GM12878 (cell line): Measurements from ENCODE around the gene CCT6B. TPM values are rescaled to one million over a fixed set of nuclear protein-coding genes. Genes with fewer than 3 reads are reported as not detected.

Experiments
- ATF3 ChIP-seq: IDR thresholded peaks from 2 replicates; pipeline ENCODE4 v1.6.1; 2011; ENCODE audit warnings: low read depth, mild to moderate bottlenecking, low read length, moderate library complexity, borderline replicate concordance; ENCODE audit errors: extremely low read depth
- BRCA1 ChIP-seq: IDR thresholded peaks from 2 replicates; pipeline ENCODE4 v1.6.1; 2011; ENCODE audit warnings: low read depth, low read length, improper control_type of control experiment
- CBFB ChIP-seq: IDR thresholded peaks from 2 replicates; pipeline ENCODE4 v1.6.1; 2016; ENCODE audit warnings: antibody characterized with exemption, low read depth
- CREB1 ChIP-seq: IDR thresholded peaks from 2 replicates; pipeline ENCODE4 v1.6.1; 2012; ENCODE audit warnings: low read depth, mild to moderate bottlenecking, inconsistent platforms
- E2F4 ChIP-seq: IDR thresholded peaks from 2 replicates; pipeline ENCODE4 v1.6.1; 2012; ENCODE audit warnings: low read depth, low read length, improper control_type of control experiment
- HDGF ChIP-seq: fragments of 450-650 bp; IDR thresholded peaks from 2 replicates; pipeline ENCODE4 v1.6.1; 2016; ENCODE audit warnings: antibody characterized with exemption
- HSF1 ChIP-seq: fragments of 150-350 bp; IDR thresholded peaks from 2 replicates; pipeline ENCODE4 v1.6.1; 2014; ENCODE audit warnings: mild to moderate bottlenecking, low read depth, low read length
- KDM1A ChIP-seq: fragments of 200-600 bp; sonication (generic); IDR thresholded peaks from 2 replicates; pipeline ENCODE4 v1.6.1; 2016; ENCODE audit warnings: borderline replicate concordance
- MAX ChIP-seq: IDR thresholded peaks from 2 replicates; pipeline ENCODE4 v1.6.1; 2012; ENCODE audit warnings: low read depth, low read length, improper control_type of control experiment
- NBN ChIP-seq: fragments of 450-650 bp; IDR thresholded peaks from 2 replicates; pipeline ENCODE4 v1.6.1; 2016
- NR2F1 ChIP-seq: fragments of 450-650 bp; conservative IDR thresholded peaks from 2 replicates; pipeline ENCODE4 v1.6.1; 2017; ENCODE audit warnings: mild to moderate bottlenecking
- RELB ChIP-seq: fragments of 450-650 bp; IDR thresholded peaks from 2 replicates; pipeline ENCODE4 v1.6.1; 2017; ENCODE audit warnings: low read depth, mild to moderate bottlenecking, moderate library complexity
- RFX5 ChIP-seq: IDR thresholded peaks from 2 replicates; pipeline ENCODE4 v1.6.1; 2011; ENCODE audit warnings: low read depth, low read length, improper control_type of control experiment
- SKIL ChIP-seq: fragments of 450-650 bp; IDR thresholded peaks from 2 replicates; pipeline ENCODE4 v1.6.1; 2017; ENCODE audit warnings: mild to moderate bottlenecking, low read depth, inconsistent platforms; ENCODE audit not compliant: poor library complexity, severe bottlenecking
- SMAD1 ChIP-seq: fragments of 450-650 bp; IDR thresholded peaks from 2 replicates; pipeline ENCODE4 v1.6.1; 2018; ENCODE audit warnings: mild to moderate bottlenecking, low read depth; ENCODE audit not compliant: partially characterized antibody
- SREBF1 ChIP-seq: IDR thresholded peaks from 2 replicates; pipeline ENCODE4 v1.6.1; 2012; ENCODE audit warnings: mild to moderate bottlenecking, low read length
- SUZ12 ChIP-seq: fragments of 200-600 bp; sonication (generic); IDR thresholded peaks from one replicate; pipeline ENCODE4 v1.6.1; 2018; ENCODE audit warnings: antibody characterized with exemption, mild to moderate bottlenecking; ENCODE audit not compliant: unreplicated experiment
- YBX1 ChIP-seq: fragments of 450-650 bp; IDR thresholded peaks from 2 replicates; pipeline ENCODE4 v1.6.1; 2016; ENCODE audit warnings: antibody characterized with exemption
- ZBTB33 ChIP-seq: fragments of 450-650 bp; IDR thresholded peaks from 2 replicates; pipeline ENCODE4 v1.6.1; 2017; ENCODE audit warnings: mild to moderate bottlenecking
- ZNF384 ChIP-seq: IDR thresholded peaks from 2 replicates; pipeline ENCODE4 v1.6.1; 2012; ENCODE audit warnings: low read depth, mild to moderate bottlenecking, low read length, improper control_type of control experiment, borderline replicate concordance
- ZSCAN29 ChIP-seq: fragments of 450-650 bp; IDR thresholded peaks from 2 replicates; pipeline ENCODE4 v1.6.1; 2017; ENCODE audit warnings: mild to moderate bottlenecking, moderate library complexity
- ZZZ3 ChIP-seq: IDR thresholded peaks from 2 replicates; pipeline ENCODE4 v1.6.1; 2011; ENCODE audit warnings: low read depth; ENCODE audit not compliant: control insufficient read depth, insufficient read length
- polyA plus RNA-seq, 11 experiments: library from polyadenylated mRNA; depleted of rRNA in 4 of 11; unstranded in 6 of 11; stranded (reverse) in 5 of 11; fragments of >200 nt; fragmentation: Nextera tagmentation in 4 of 11; fragmentation: Illumina TruSeq in 1 of 11; extraction: Ambion mirVana in 4 of 11; extraction: Trizol in 1 of 11; gene quantifications; 1 replicate in 1 of 11; 2 replicates in 10 of 11; pipeline versions ENCODE4 v1.2.1 to v1.2.3, GENCODE V29; 2011 to 2016; ENCODE audit warnings: inconsistent platforms in 2 of 11, missing spikeins in 2 of 11, low read depth in 1 of 11
- total RNA-seq, 4 experiments: library from RNA; depleted of rRNA in 3 of 4; stranded (reverse); fragments of >200 nt in 3 of 4; fragmentation: Illumina TruSeq in 1 of 4; extraction: Trizol in 1 of 4; gene quantifications; 2 replicates each; pipeline versions ENCODE4 v1.2.1 to v1.2.3, GENCODE V29; 2013 to 2021

Gene CCT6B
- total and polyA plus RNA-seq, 10 of the 15 experiments (the other 5 are each of a cell fraction or from before 2014, with no cell fraction given), result 1.6 to 6.1 (median 2.6) TPM

- TF ChIP-seq KDM1A (no peak), E2F4 (no peak), NBN (peak; percentile 91), YBX1 (no peak), HSF1 (no peak), SREBF1 (no peak), MAX (no peak; the same call in 1 of the 2 replicates), SKIL (no peak), CREB1 (peak; percentile 97), BRCA1 (no peak), SUZ12 (no peak), HDGF (peak; percentile 30; the same call in 1 of the 2 replicates), ZZZ3 (no peak), ATF3 (peak; percentile 59; the same call in 1 of the 2 replicates), ZBTB33 (no peak), RELB (peak; percentile 100), RFX5 (no peak), SMAD1 (peak; percentile 42), NR2F1 (0 out of 2 replicates have a peak, but pooled peaks have one; percentile 14), CBFB (peak; percentile 82), ZSCAN29 (no peak), ZNF384 (peak; percentile 91)
Observed at GRCh38 chr17:34961093-34961911, at the start of gene CCT6B, which contains the start of gene ZNF830 (continued).
